GM12878 (cell line): ENCODE data around the gene AQP7.
"Not testable (repeated sequence)": the region's sequence is repeated elsewhere in the genome, so short reads cannot be mapped to it uniquely, and the experiment has no call there.

ENCODE experiments used
- ETV6 ChIP-seq, 2 experiments: fragments of 450-650 bp in 1 of 2; IDR thresholded peaks in 1 of 2; conservative IDR thresholded peaks in 1 of 2; 2 replicates each; pipeline ENCODE4 v1.6.1; 2014; ENCODE audit warnings: antibody characterized with exemption in 1 of 2, borderline replicate concordance in 1 of 2, low read depth in 1 of 2, mild to moderate bottlenecking in 1 of 2, moderate library complexity in 1 of 2
- EZH2 ChIP-seq: IDR thresholded peaks from 2 replicates; pipeline ENCODE4 v1.6.1; 2012; ENCODE audit warnings: low read depth, mild to moderate bottlenecking, control low read depth, inconsistent platforms, low read length, borderline replicate concordance; ENCODE audit not compliant: control insufficient read depth
- TAF1 ChIP-seq: IDR thresholded peaks from 2 replicates; pipeline ENCODE4 v1.6.1; 2011; ENCODE audit warnings: mild to moderate bottlenecking, low read depth, low read length, borderline replicate concordance
- ZNF274 ChIP-seq: IDR thresholded peaks from one replicate; pipeline ENCODE4 v1.8.0; 2011; ENCODE audit not compliant: insufficient read length, insufficient read depth

DNA sequence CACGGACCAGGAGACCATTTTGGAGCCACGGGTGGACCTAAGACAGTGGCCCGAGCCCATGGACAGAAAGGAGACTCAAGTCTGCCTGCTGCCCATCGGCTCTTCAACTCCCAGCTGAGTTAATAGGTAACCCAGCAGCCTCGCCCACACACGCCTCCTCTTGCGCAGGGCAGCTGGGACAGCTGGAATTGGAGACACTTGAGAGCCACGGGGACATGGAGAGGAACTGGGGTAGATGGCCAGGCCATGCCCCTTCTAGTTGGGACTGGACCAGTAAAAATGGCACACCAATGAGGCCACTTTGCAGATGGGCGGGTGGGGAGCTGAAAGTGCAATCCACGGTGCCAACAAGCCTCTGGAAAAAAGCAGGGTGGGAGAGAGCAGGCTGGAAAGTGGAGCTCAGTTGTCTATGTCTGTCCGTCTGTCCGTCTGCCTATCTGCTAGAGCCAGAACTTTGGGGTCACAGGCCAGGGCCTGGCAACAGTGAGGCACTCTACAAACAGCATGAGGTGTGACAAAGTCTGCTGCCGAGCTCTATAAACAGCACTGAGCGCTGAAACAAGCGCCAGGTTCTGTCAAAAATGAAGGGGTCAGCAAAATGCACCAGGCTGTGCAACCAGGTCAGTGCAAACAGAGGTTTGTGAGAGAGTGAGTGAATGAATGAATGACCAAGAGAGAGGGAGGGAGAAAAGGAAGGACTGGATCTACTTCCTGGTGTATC lies 7.0 kb downstream of the AQP7 start:
- not testable (repeated sequence) for TF ChIP-seq ZNF274; TAF1; ETV6 (conservative IDR thresholded peaks at IDR 0.05 in 1 of 2, IDR thresholded peaks at IDR 0.05 in 1 of 2; ENCODE audit: borderline replicate concordance in 1 of 2, low read depth in 1 of 2); EZH2
